Gastroesophageal sphincter (tissue), 4 donors: ENCODE results near the gene LACRT. TPM values are rescaled to one million over a fixed set of nuclear protein-coding genes. Genes with fewer than 3 reads are reported as not detected.
A peak's percentile ranks its signal among the peaks of the same experiment; 100 is the strongest.

Source experiments
- ATAC-seq: fragments of 150-250 bp; one replicate; pipeline ENCODE4 v1.9.1; 2016; ENCODE audit warnings: mild to moderate bottlenecking, moderate library complexity
- H3K27ac ChIP-seq, 4 donors: fragments of 200-600 bp; sonication (generic) in 3 of 4; 1 replicate in 3 of 4; 2 replicates in 1 of 4; pipeline ENCODE4 v1.5.1; 2016 to 2019
- H3K27me3 ChIP-seq: fragments of 200-600 bp; sonication (generic); one replicate; pipeline ENCODE4 v1.5.1; 2019
- H3K36me3 ChIP-seq, 2 donors: fragments of 200-600 bp; sonication (generic); one replicate each; pipeline ENCODE4 v1.5.1; 2019; ENCODE audit warnings: control low read depth in 1 of 2
- H3K4me1 ChIP-seq, 3 donors: fragments of 200-600 bp; sonication (generic); 1 replicate in 2 of 3; 2 replicates in 1 of 3; pipeline ENCODE4 v1.5.1; 2016 to 2019; ENCODE audit warnings: control low read depth in 2 of 3
- H3K4me3 ChIP-seq, 2 donors: fragments of 200-600 bp; sonication (generic); one replicate each; pipeline ENCODE4 v1.5.1; 2019; ENCODE audit warnings: mild to moderate bottlenecking in 1 of 2, moderate library complexity in 1 of 2
- H3K9me3 ChIP-seq, 3 donors: fragments of 200-600 bp; sonication (generic); one replicate each; pipeline ENCODE4 v1.5.1; 2017 to 2019; ENCODE audit warnings: control low read depth in 2 of 3
- EP300 ChIP-seq: sonication (generic); formaldehyde crosslinking; IDR thresholded peaks from one replicate; pipeline ENCODE4 v1.6.1; 2017; ENCODE audit warnings: antibody characterized with exemption, mild to moderate bottlenecking
- POLR2A ChIP-seq, 2 donors: fragments of 450-650 bp; IDR thresholded peaks; one replicate each; pipeline ENCODE4 v1.6.1; 2017; ENCODE audit warnings: antibody characterized with exemption in 2 of 2, mild to moderate bottlenecking in 2 of 2, moderate library complexity in 1 of 2
- POLR2AphosphoS5 ChIP-seq: sonication (generic); formaldehyde crosslinking; IDR thresholded peaks from one replicate; pipeline ENCODE4 v1.6.1; 2017; ENCODE audit warnings: antibody characterized with exemption
- WGBS, 2 donors: methylation state at CpG; one replicate each; pipeline ENCODE4 v1.1.5; 2018; ENCODE audit warnings: low coverage in 1 of 2; 5-methylcytosine and 5-hydroxymethylcytosine counted together
- total RNA-seq, 4 donors: library from RNA; depleted of rRNA; stranded (reverse); fragments of >200 nt; gene quantifications; one replicate each; pipeline ENCODE4 v1.1.0, GENCODE V29; 2016
- TF ChIP-seq, protein P1 (sequence below), 4 experiments: fragments of 200-600 bp in 2 of 4; fragments of 450-650 bp in 2 of 4; sonication (generic) in 1 of 4; IDR thresholded peaks; one replicate each; pipeline ENCODE4 v1.5.1; 2017 to 2019; ENCODE audit warnings: antibody characterized with exemption in 4 of 4, mild to moderate bottlenecking in 2 of 4, moderate library complexity in 2 of 4

Gene LACRT
- total RNA-seq, 4 donors from 2014 or later: not detected

- WGBS, 2 donors: 34 to 40% methylated on average over 2 to 3 of the region's 3 CpGs
- H3K4me3 ChIP-seq: no peak overlapping the region
- H3K27ac ChIP-seq: no peak overlapping the region
- H3K27me3 ChIP-seq: peaks cover 5% of the 10 kb centered on the region
- peak; percentile 75 for ATAC-seq
- no peaks in the 10 kb centered on the region for H3K9me3 ChIP-seq
- H3K4me1 ChIP-seq: peaks cover 0 to under 1% (median 0%) of the 10 kb centered on the region in 3 donors
- H3K36me3 ChIP-seq: no peaks in the 10 kb centered on the region
- no peak for TF ChIP-seq EP300
- TF ChIP-seq, protein P1, sequence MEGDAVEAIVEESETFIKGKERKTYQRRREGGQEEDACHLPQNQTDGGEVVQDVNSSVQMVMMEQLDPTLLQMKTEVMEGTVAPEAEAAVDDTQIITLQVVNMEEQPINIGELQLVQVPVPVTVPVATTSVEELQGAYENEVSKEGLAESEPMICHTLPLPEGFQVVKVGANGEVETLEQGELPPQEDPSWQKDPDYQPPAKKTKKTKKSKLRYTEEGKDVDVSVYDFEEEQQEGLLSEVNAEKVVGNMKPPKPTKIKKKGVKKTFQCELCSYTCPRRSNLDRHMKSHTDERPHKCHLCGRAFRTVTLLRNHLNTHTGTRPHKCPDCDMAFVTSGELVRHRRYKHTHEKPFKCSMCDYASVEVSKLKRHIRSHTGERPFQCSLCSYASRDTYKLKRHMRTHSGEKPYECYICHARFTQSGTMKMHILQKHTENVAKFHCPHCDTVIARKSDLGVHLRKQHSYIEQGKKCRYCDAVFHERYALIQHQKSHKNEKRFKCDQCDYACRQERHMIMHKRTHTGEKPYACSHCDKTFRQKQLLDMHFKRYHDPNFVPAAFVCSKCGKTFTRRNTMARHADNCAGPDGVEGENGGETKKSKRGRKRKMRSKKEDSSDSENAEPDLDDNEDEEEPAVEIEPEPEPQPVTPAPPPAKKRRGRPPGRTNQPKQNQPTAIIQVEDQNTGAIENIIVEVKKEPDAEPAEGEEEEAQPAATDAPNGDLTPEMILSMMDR (IDR thresholded peaks at IDR 0.05): peak in 3 of 4 experiments; percentile 65 to 80 (median 68)
Observed at GRCh38 chr12:54596526-54596946, 38.2 kb downstream of the LACRT start.

- TF ChIP-seq, protein P1 (IDR thresholded peaks at IDR 0.05): no peak
- TF ChIP-seq POLR2AphosphoS5 (no peak), EP300 (no peak), POLR2A (IDR thresholded peaks at IDR 0.05) (no peak)
- H3K27ac ChIP-seq: no peak overlapping the region
Observed at GRCh38 chr12:54595471-54595870, 39.2 kb downstream of the LACRT start.

GRCh38 chr12:54593725-54594124, 41.0 kb downstream of the LACRT start:
- H3K27me3 ChIP-seq: peaks cover 5% of the 10 kb centered on the region
- no peak for ATAC-seq

More at GRCh38 chr12:54595471-54595870, 39.2 kb downstream of the LACRT start:
- no peak for ATAC-seq
- WGBS, 2 donors: 80% methylated on average over 2 of the region's 3 CpGs; no CpG with 5 or more reads in 1 of the 2 donors
- Histone ChIP-seq H3K36me3 (no peaks in the 10 kb centered on the region), H3K4me3 (no peak overlapping the region), H3K4me1 (peaks cover 0 to 11% (median 0%) of the 10 kb centered on the region in 3 donors), H3K27me3 (peaks cover 5% of the 10 kb centered on the region), H3K9me3 (no peaks in the 10 kb centered on the region)

GRCh38 chr12:54593135-54593534, 41.6 kb downstream of the LACRT start:
- Histone ChIP-seq H3K27me3 (peaks cover 11% of the 10 kb centered on the region), H3K27ac (no peak overlapping the region), H3K4me3 (no peak overlapping the region), H3K9me3 (no peaks in the 10 kb centered on the region), H3K4me1 (peaks cover 0 to 34% (median 6%) of the 10 kb centered on the region in 3 donors), H3K36me3 (no peaks in the 10 kb centered on the region)
- 62 to 95% methylated on average over 3 to 4 of the region's 4 CpGs for WGBS, 2 donors
- TF ChIP-seq, protein P1 (IDR thresholded peaks at IDR 0.05): no peak
- ATAC-seq: no peak

More at GRCh38 chr12:54593725-54594124, 41.0 kb downstream of the LACRT start:
- no peaks in the 10 kb centered on the region for H3K36me3 ChIP-seq
- H3K4me1 ChIP-seq: peaks cover 0 to 28% (median 3%) of the 10 kb centered on the region in 3 donors
- H3K9me3 ChIP-seq: no peaks in the 10 kb centered on the region
- no peak for TF ChIP-seq EP300
- no peak for TF ChIP-seq POLR2AphosphoS5
- TF ChIP-seq, protein P1 (IDR thresholded peaks at IDR 0.05): no peak
- TF ChIP-seq POLR2A (IDR thresholded peaks at IDR 0.05): no peak
- no peak overlapping the region for H3K27ac ChIP-seq
- 58 to 59% methylated on average over 2 to 4 of the region's 5 CpGs for WGBS, 2 donors
- H3K4me3 ChIP-seq: no peak overlapping the region

- 80 to 100% methylated on average over 1 of the region's 2 CpGs for WGBS, 2 donors
- H3K27me3 ChIP-seq: peaks cover 11% of the 10 kb centered on the region
- no peak for ATAC-seq
- TF ChIP-seq POLR2A (IDR thresholded peaks at IDR 0.05) (no peak), POLR2AphosphoS5 (no peak), EP300 (no peak)
- TF ChIP-seq, protein P1 (IDR thresholded peaks at IDR 0.05): no peak
- H3K27ac ChIP-seq: no peak overlapping the region
- no peaks in the 10 kb centered on the region for H3K9me3 ChIP-seq
- no peaks in the 10 kb centered on the region for H3K36me3 ChIP-seq
- H3K4me1 ChIP-seq: peaks cover 0 to 43% (median 13%) of the 10 kb centered on the region in 3 donors
- no peak overlapping the region for H3K4me3 ChIP-seq
Observed at GRCh38 chr12:54592316-54592715, 42.4 kb downstream of the LACRT start.
